ENCODE data around the gene ALLC. TPM values are rescaled to one million over a fixed set of nuclear protein-coding genes. Genes with fewer than 3 reads are reported as not detected.

Gene ALLC
- total RNA-seq, 1 donor from 2014 or later, result not detected

DNA sequence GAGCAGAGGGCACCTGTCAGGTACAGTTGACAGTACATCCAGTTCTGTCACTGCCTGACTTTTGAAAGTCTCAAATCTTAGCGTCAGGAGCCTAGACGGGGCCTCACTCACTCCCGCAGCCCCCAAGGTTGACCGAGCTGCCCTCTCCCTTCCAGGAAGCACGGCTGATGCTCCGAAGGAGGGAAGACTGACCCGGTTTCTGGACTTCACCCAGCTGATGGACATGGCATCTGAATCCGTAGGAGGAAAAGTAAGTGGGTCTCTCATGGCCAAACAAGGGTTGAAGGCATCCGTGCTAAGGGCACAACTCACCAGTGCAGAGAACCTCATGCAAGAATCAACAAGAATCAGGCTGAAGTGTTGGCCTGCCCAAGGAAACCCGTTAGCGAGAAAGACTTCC lies 12.9 kb downstream of the ALLC start:
- H3K4me3 ChIP-seq, result no peak overlapping the region
- H3K4me1 ChIP-seq, result peaks cover 7% of the 10 kb centered on the region
- intact Hi-C loops (cut with micrococcal nuclease), result no loop called here
- no peaks in the 10 kb centered on the region for H3K9me3 ChIP-seq (replicated peaks)
- H3K27me3 ChIP-seq (ENCODE audit: low read depth), result peaks cover 13% of the 10 kb centered on the region
- TF ChIP-seq, protein P1, sequence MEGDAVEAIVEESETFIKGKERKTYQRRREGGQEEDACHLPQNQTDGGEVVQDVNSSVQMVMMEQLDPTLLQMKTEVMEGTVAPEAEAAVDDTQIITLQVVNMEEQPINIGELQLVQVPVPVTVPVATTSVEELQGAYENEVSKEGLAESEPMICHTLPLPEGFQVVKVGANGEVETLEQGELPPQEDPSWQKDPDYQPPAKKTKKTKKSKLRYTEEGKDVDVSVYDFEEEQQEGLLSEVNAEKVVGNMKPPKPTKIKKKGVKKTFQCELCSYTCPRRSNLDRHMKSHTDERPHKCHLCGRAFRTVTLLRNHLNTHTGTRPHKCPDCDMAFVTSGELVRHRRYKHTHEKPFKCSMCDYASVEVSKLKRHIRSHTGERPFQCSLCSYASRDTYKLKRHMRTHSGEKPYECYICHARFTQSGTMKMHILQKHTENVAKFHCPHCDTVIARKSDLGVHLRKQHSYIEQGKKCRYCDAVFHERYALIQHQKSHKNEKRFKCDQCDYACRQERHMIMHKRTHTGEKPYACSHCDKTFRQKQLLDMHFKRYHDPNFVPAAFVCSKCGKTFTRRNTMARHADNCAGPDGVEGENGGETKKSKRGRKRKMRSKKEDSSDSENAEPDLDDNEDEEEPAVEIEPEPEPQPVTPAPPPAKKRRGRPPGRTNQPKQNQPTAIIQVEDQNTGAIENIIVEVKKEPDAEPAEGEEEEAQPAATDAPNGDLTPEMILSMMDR (IDR thresholded peaks at IDR 0.05; ENCODE audit: borderline replicate concordance), result no peak
- no peaks in the 10 kb centered on the region for H3K36me3 ChIP-seq
- DNase-seq, result no peak
- no peak overlapping the region for H3K27ac ChIP-seq (replicated peaks)

DNA sequence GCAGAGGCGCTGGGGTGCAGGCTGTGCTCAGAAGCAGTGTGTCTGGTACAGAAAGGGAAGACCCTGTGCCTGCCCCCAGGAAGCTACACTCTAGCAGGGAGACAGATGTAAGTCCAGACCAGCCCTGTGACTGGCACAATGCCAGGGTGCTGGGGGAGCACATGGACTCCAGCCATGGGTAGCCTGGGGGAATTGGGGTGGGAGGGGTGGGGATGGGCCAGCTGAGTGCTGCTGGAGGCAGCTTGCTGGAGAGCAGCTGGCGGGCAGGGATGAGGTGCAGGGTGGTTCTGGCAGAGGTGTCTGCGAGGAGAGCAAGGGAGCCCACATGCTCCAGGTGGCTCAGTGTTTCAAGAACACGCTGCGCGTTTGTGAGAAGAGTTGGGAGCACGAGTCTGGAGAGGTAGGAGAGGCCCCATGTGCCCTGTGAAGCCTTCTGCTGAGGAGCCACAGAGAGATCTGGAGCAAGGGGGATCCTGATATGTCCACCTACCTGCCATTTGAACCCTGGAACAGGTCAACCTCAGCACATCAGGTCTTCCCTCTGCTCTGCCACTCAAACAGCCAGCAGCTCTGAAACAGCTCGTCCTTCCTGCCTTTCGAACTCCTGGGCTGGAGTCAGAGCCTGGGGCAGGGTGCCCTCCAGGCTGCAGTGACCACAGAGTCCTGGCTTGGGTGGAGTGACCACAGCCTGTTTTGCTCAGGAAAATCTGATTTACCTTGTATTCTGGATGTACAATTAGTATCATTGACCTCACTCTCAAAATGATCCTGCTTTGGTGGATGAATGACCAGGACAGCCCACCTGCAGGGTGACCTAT lies 15.1 kb downstream of the ALLC start:
- Histone ChIP-seq H3K27me3 (ENCODE audit: low read depth) (peaks cover 27% of the 10 kb centered on the region), H3K4me1 (no peaks in the 10 kb centered on the region), H3K4me3 (no peak overlapping the region), H3K27ac (replicated peaks) (no peak overlapping the region), H3K36me3 (no peaks in the 10 kb centered on the region), H3K9me3 (replicated peaks) (no peaks in the 10 kb centered on the region)
- intact Hi-C loops (cut with micrococcal nuclease), result no loop called here
- no peak for DNase-seq
- TF ChIP-seq, protein P1 (IDR thresholded peaks at IDR 0.05; ENCODE audit: borderline replicate concordance), result no peak

DNA sequence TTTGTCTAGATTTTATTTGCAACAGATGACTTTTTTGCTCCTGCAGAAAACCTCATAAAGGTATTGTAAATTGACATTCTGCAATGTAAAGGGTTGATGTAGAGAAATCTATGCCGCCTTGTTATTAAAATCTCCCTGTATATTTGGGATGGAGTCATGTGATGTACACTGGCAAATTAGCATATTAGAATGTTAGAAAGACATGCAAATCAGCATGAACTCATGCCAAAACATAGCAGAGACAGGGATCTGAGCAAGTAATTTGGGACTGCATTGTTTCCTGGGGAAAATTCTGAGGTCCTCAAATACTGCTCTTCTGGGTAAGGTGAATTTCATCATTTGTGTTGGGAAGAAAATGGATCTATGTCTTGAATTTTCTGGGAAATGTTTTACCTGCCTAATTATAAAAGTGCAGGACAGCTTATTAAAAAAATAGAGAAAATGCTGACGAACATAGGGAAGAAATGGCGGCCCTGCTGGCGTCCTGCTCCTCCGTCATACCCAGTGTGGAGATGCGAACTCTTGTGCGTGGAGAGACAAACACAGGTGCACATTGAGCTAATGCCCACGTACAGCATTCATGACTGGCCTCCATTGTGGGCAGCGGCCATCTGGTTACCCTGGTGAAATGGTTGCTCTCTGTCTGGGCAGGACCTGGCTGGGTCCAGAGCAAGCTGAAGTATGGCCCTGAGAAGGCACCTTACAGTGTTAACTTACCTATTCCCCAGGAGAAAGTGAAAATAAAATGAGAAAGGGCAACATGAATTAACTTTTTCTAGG lies 16.3 kb downstream of the ALLC start:
- H3K27me3 ChIP-seq (ENCODE audit: low read depth), result peaks cover 35% of the 10 kb centered on the region
- TF ChIP-seq, protein P1 (IDR thresholded peaks at IDR 0.05; ENCODE audit: borderline replicate concordance), result no peak
- H3K4me1 ChIP-seq, result no peaks in the 10 kb centered on the region
- H3K9me3 ChIP-seq (replicated peaks), result no peaks in the 10 kb centered on the region
- intact Hi-C loops (cut with micrococcal nuclease), result no loop called here
- H3K36me3 ChIP-seq, result no peaks in the 10 kb centered on the region
- DNase-seq, result no peak
- no peak overlapping the region for H3K4me3 ChIP-seq
- H3K27ac ChIP-seq (replicated peaks), result no peak overlapping the region

DNA sequence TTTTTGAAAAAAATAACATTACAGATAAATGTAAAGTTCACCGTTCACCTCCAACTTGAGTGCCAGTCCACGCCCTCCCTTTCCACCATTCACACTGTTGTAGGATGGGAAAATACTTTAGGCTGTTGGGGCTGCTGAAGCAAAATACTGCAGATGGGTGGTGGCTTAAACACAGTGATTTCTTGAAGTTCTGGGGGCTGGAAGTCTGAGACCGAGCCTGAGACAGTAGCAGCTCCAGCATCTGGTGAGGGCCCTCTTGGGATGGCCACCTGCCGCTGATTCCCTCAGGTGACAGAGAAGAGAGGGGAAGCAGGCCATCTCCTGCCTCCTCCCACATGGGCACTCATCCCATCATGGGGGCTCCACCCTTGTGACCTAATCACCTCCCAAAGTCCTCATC lies 17.7 kb downstream of the ALLC start:
- Histone ChIP-seq H3K4me1 (no peaks in the 10 kb centered on the region), H3K4me3 (no peak overlapping the region), H3K36me3 (no peaks in the 10 kb centered on the region), H3K9me3 (replicated peaks) (no peaks in the 10 kb centered on the region), H3K27ac (replicated peaks) (no peak overlapping the region), H3K27me3 (ENCODE audit: low read depth) (peaks cover 22% of the 10 kb centered on the region)
- intact Hi-C loops (cut with micrococcal nuclease), result no loop called here
- no peak for DNase-seq
- TF ChIP-seq, protein P1 (IDR thresholded peaks at IDR 0.05; ENCODE audit: borderline replicate concordance), result no peak

DNA sequence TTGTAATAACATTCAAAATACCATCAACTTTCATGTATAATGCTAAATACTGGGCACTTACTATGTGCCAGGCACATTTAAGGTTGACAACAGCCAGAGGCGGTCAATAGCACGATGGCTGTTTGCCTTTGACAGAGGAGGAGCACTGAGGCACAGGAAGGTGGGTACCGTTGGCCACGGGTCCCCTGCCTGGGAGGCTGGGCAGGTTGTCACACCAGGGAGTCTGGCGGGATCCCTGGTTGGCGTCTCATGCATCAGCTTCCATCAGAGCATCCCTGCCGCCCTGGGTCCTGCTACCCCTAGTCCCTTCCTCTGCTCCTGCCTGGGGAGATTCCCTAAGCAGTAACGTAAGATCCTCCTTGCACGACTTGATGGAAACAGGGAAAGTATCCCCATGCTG lies 19.4 kb downstream of the ALLC start:
- Histone ChIP-seq H3K9me3 (replicated peaks) (no peaks in the 10 kb centered on the region), H3K27ac (replicated peaks) (no peak overlapping the region), H3K36me3 (no peaks in the 10 kb centered on the region), H3K27me3 (ENCODE audit: low read depth) (peaks cover 22% of the 10 kb centered on the region), H3K4me1 (no peaks in the 10 kb centered on the region), H3K4me3 (no peak overlapping the region)
- no peak for DNase-seq
- TF ChIP-seq, protein P1 (IDR thresholded peaks at IDR 0.05; ENCODE audit: borderline replicate concordance), result no peak
- intact Hi-C loops (cut with micrococcal nuclease), result no loop called here
